ENCODE data around the gene MIER1.

MIER1 gene

DNA sequence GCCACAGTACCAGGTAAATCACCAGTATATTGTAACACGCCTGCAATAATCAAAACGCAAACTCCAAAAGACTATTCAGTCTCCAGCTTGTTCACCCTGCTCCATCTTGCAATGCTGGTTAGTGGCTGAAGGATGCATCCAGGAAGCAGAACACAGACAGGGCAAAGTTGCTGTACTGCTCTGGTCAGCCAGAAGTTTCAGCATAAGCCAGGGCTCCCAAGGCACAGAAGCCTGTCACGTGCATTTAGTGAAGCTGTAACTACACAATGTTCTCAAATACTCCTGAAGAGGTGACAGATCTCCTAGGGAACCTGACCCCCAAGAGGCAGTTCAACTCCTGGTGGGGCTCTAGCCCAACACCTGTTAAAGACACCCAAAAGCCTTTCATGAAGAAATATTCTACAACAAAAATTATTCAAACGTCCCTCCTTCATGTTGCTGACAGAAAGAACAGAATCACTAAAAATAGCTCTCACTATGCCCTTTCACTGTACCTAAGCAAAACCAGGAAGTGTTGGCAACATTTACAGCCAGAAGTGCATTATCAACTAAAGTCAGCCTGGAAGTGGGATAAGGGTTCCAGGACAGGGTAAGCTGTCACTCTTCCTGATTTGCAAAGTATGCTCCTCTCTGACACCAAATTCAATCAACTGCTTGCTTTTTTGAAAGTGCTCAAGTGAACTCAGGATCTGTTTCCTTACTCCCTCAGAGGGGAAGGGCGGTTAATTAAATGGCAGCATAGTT, 77.1 kb downstream of the MIER1 start:
- no peak for DNase-seq

DNA sequence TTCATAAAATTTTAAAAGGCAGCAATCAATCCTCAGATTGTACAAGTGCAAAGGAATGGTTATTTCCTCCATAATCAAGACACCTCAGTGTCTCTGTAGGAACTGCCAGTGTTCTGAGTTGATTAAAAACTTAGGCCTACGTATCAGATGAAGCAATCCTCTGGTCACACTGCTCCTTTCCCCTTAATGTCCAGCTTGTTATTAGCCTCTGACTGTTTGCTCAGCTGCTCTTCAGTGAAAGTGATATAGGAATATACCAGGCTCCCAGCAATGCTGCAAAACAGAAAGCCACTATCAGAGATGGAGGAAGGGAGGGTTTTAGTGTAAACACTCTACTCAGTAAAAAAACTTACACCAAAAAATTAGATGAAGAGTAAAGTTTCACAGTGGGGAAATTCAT, 79.4 kb downstream of the MIER1 start:
- no peak for DNase-seq

- DNase-seq, result no peak
These were observed 80.3 kb downstream of the MIER1 start for GRCh38 chr1:67005068-67005467.

- no peak for DNase-seq
These were observed 85.0 kb downstream of the MIER1 start for GRCh38 chr1:67009792-67010191.

DNA sequence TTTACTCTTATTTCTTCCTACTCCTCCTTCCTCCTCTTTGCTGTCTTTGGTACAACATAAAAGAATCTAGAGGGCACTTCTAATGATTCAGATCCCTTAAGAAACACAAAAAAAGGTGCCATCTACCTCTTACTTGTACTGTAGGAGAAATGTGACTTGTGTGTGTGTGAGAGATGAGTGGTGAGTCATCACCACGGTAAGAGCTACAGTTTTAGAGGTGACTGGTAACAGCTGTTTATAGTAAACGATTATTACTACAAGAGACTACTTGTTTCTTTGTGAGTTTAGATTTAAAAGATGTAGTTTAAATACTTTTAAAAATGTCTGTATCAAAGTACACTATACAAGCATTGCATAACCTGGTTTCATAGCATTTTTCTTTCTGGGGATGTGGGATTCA, 88.8 kb downstream of the MIER1 start:
- no peak for DNase-seq

DNA sequence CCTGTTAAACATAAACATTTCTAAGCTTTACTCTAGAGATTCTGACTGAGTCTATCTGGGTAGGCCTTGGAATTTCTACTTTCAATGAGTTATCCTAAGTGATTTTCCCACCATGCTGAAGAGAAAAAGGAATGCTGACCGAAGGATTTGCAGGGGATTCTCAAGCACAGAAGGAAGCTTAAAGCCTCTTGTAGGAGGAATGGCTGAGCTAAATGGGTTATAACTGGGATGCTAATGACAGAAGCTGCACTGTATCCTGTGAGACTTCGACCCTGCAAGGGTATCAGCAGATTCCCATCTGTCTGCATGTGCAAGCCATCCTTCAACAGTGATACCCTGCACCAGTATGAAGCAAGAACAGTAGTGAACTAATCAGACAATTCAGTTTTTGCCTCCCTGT, 93.8 kb downstream of the MIER1 start:
- no peak for DNase-seq

- no peak for DNase-seq
These were observed 94.3 kb downstream of the MIER1 start for GRCh38 chr1:67019121-67019520.

GRCh38 chr1:67019600-67020136, 94.9 kb downstream of the MIER1 start:
- DNase-seq, result no peak

DNA sequence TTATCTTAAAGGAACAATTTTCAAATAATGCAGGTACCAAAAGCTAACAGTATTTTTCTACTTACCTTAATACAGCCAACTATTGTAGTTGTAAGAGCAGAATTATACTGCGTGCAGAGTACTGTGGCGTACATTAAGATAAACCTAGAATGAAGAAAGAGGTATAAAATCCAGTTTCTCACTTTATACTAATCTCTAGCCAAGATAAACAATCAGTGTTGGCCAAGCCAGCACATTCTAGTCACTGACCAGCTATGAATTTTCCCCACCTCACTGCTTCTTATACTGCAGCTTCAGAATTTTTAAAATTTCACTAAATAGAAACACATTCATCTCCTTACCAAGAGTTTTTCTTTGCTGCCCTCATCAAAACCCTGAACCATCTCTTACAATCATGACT, 95.5 kb downstream of the MIER1 start:
- DNase-seq, result no peak

- no peak for DNase-seq
These were observed 96.0 kb downstream of the MIER1 start for GRCh38 chr1:67020765-67021164.

- no peak for DNase-seq
These were observed 104.7 kb downstream of the MIER1 start for GRCh38 chr1:67029472-67029871.

DNA sequence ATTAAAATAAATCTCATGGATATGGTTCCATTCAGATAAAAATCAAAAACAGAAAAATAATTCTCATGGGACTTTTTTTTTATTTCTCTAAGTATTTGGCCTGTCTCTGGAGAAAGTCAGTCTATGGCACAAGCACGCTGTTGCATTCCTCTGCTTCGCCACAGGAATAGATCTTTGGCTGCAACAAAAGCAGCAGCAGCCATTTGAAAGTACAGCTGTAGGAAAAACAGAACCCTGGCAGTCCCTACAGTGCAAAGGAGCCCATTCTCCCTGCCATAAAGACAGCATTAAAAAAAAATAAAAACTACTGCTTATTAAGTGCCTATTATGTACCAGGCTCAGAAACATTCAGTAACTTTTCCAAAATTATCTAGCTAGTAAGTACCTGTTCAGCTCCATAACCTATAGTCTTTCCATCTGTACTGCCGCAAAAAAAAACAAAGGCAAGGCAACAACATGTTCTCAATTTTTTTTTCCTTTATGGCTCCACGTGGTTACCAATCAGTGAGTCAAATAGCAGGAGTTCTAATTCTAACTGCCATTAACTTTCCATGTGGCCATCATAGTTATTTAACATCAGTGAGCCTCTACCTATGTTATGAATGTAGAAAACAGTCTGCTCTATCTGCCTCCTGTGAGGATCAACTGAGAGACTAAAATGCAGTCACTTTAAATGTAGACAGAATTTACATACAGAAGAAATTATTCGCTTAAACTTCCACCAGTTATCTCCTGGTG, 106.5 kb downstream of the MIER1 start:
- no peak for DNase-seq

- no peak for DNase-seq
These were observed 107.1 kb downstream of the MIER1 start for GRCh38 chr1:67031859-67032247.
